COLO668 (cell line): ENCODE results near the gene ELAPOR2.
"Not testable (repeated sequence)": the region's sequence is repeated elsewhere in the genome, so short reads cannot be mapped to it uniquely, and the experiment has no call there.

ENCODE experiments used
- DNase-seq: peaks from one replicate; lab custom pipeline; 2025; ENCODE audit not compliant: unreplicated experiment; lab: John Stamatoyannopoulos, UW

Gene ELAPOR2

GRCh38 chr7:87041586-87041985, 17.9 kb downstream of the ELAPOR2 start:
- DNase-seq = not testable (repeated sequence)

- not testable (repeated sequence) for DNase-seq
These were observed 19.7 kb downstream of the ELAPOR2 start for GRCh38 chr7:87039691-87040299.

- no peak for DNase-seq
These were observed 20.3 kb downstream of the ELAPOR2 start for GRCh38 chr7:87038993-87039690.

- no peak for DNase-seq
These were observed 22.5 kb downstream of the ELAPOR2 start for GRCh38 chr7:87036985-87037384.

GRCh38 chr7:87032604-87033339, 26.7 kb downstream of the ELAPOR2 start:
- DNase-seq = no peak

- no peak for DNase-seq
These were observed 30.4 kb downstream of the ELAPOR2 start for GRCh38 chr7:87029078-87029477.

- DNase-seq = no peak
These were observed 30.8 kb downstream of the ELAPOR2 start for GRCh38 chr7:87028636-87029035.

GRCh38 chr7:87027900-87028299, 31.6 kb downstream of the ELAPOR2 start:
- DNase-seq = no peak

GRCh38 chr7:87021285-87021684, 38.2 kb downstream of the ELAPOR2 start:
- DNase-seq = no peak

GRCh38 chr7:87016606-87017005, 42.8 kb downstream of the ELAPOR2 start:
- DNase-seq = no peak

- DNase-seq = no peak
These were observed 45.6 kb downstream of the ELAPOR2 start for GRCh38 chr7:87013840-87014190.

GRCh38 chr7:87013136-87013839, 46.2 kb downstream of the ELAPOR2 start:
- no peak for DNase-seq
